Neural cell (in vitro differentiated cells): ENCODE measurements around the gene NIM1K.

Source experiments
- CTCF ChIP-seq: fragments of 450-650 bp; IDR thresholded peaks from 2 replicates; pipeline ENCODE4 v1.5.1; 2014; ENCODE audit warnings: antibody characterized with exemption, mild to moderate bottlenecking, moderate library complexity; ENCODE audit not compliant: poor library complexity, severe bottlenecking
- EP300 ChIP-seq: fragments of 450-650 bp; conservative IDR thresholded peaks from 2 replicates; pipeline ENCODE4 v1.6.1; 2014; ENCODE audit warnings: antibody characterized with exemption, mild to moderate bottlenecking, moderate library complexity; ENCODE audit not compliant: poor library complexity, severe bottlenecking
- EZH2 ChIP-seq: fragments of 200-600, 300-800 bp; shearing (Covaris generic), sonication (generic); IDR thresholded peaks from 2 replicates; pipeline ENCODE4 v1.6.1; 2014; ENCODE audit warnings: antibody characterized with exemption, low read length, borderline replicate concordance, mild to moderate bottlenecking; ENCODE audit not compliant: insufficient read depth, poor library complexity, severe bottlenecking
- POLR2AphosphoS5 ChIP-seq: IDR thresholded peaks from 2 replicates; pipeline ENCODE4 v1.6.1; 2012

- TF ChIP-seq CTCF (no peak), POLR2AphosphoS5 (no peak), EZH2 (no peak), EP300 (no peak)
These were observed 109.6 kb downstream of the NIM1K start for GRCh38 chr5:43301653-43302091.
